ENCODE data around the gene GALNT17.

The GALNT17 gene

GRCh38 chr7:71264005-71264404, 132.1 kb downstream of the GALNT17 start:
- Histone ChIP-seq H3K27me3 (ENCODE audit: insufficient read depth, insufficient read length) (no peaks in the 10 kb centered on the region), H3K9ac (ENCODE audit: insufficient read length, low read depth) (no peak overlapping the region), H3K36me3 (ENCODE audit: insufficient read depth, insufficient read length, low read length) (no peaks in the 10 kb centered on the region), H3K4me3 (ENCODE audit: insufficient read length, low read depth) (no peak overlapping the region), H3K4me1 (ENCODE audit: insufficient read depth, insufficient read length) (peaks cover 5% of the 10 kb centered on the region), H3K9me3 (ENCODE audit: insufficient read depth, low read length) (peaks cover 11% of the 10 kb centered on the region)
- TF ChIP-seq ZNF274 (IDR thresholded peaks at IDR 0.05; ENCODE audit: low read depth, low read length) (no peak), YY1 (IDR thresholded peaks at IDR 0.05; ENCODE audit: insufficient read depth, insufficient read length) (no peak), SUZ12 (IDR thresholded peaks at IDR 0.05; ENCODE audit: extremely low read depth, insufficient read depth, insufficient read length) (no peak)
- DNase-seq (ENCODE audit: low read depth, low spot score) = no peak

GRCh38 chr7:71266912-71267311, 135.0 kb downstream of the GALNT17 start:
- TF ChIP-seq ZNF274 (IDR thresholded peaks at IDR 0.05; ENCODE audit: low read depth, low read length) (no peak), SUZ12 (IDR thresholded peaks at IDR 0.05; ENCODE audit: extremely low read depth, insufficient read depth, insufficient read length) (no peak), YY1 (IDR thresholded peaks at IDR 0.05; ENCODE audit: insufficient read depth, insufficient read length) (no peak)

GRCh38 chr7:71267734-71268469, 136.0 kb downstream of the GALNT17 start:
- DNase-seq (ENCODE audit: low read depth, low spot score) = no peak
- no peak for TF ChIP-seq SUZ12 (IDR thresholded peaks at IDR 0.05; ENCODE audit: extremely low read depth, insufficient read depth, insufficient read length)
- no peaks in the 10 kb centered on the region for H3K27me3 ChIP-seq (ENCODE audit: insufficient read depth, insufficient read length)
- no peaks in the 10 kb centered on the region for H3K36me3 ChIP-seq (ENCODE audit: insufficient read depth, insufficient read length, low read length)
- peaks cover 11% of the 10 kb centered on the region for H3K9me3 ChIP-seq (ENCODE audit: insufficient read depth, low read length)
- peaks cover 6% of the 10 kb centered on the region for H3K4me1 ChIP-seq (ENCODE audit: insufficient read depth, insufficient read length)
- no peak overlapping the region for H3K4me3 ChIP-seq (ENCODE audit: insufficient read length, low read depth)
- H3K9ac ChIP-seq (ENCODE audit: insufficient read length, low read depth) = no peak overlapping the region

More at GRCh38 chr7:71266912-71267311, 135.0 kb downstream of the GALNT17 start:
- Histone ChIP-seq H3K4me3 (ENCODE audit: insufficient read length, low read depth) (no peak overlapping the region), H3K36me3 (ENCODE audit: insufficient read depth, insufficient read length, low read length) (no peaks in the 10 kb centered on the region), H3K9me3 (ENCODE audit: insufficient read depth, low read length) (peaks cover 11% of the 10 kb centered on the region), H3K27me3 (ENCODE audit: insufficient read depth, insufficient read length) (no peaks in the 10 kb centered on the region), H3K9ac (ENCODE audit: insufficient read length, low read depth) (no peak overlapping the region), H3K4me1 (ENCODE audit: insufficient read depth, insufficient read length) (peaks cover 6% of the 10 kb centered on the region)
- no peak for DNase-seq (ENCODE audit: low read depth, low spot score)

DNA sequence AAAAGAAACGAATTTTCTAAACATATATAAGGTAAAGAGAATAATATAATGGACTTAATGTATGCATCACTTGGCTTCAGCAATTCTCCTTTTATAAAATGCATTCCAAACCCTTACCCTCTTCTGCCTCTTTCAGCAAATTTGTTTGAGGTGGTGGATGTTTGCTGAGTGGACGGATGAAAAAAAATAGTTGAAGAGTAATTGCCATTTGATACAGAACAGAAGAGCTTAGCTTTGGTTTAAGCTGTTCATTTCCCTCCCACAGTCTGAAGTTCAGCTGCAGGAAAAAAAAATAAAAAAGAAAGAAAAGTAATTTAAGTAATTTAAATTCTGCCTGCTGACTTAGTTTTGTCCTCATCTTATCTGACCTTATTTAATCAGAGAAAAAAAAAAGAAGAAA, 138.6 kb downstream of the GALNT17 start:
- H3K9me3 ChIP-seq (ENCODE audit: insufficient read depth, low read length) = peaks cover 7% of the 10 kb centered on the region
- no peak for DNase-seq (ENCODE audit: low read depth, low spot score)
- TF ChIP-seq SUZ12 (IDR thresholded peaks at IDR 0.05; ENCODE audit: extremely low read depth, insufficient read depth, insufficient read length) = no peak
- TF ChIP-seq ZNF274 (IDR thresholded peaks at IDR 0.05; ENCODE audit: low read depth, low read length) = no peak
- no peak for TF ChIP-seq YY1 (IDR thresholded peaks at IDR 0.05; ENCODE audit: insufficient read depth, insufficient read length)
- peaks cover 6% of the 10 kb centered on the region for H3K4me1 ChIP-seq (ENCODE audit: insufficient read depth, insufficient read length)
- no peak overlapping the region for H3K9ac ChIP-seq (ENCODE audit: insufficient read length, low read depth)
- no peaks in the 10 kb centered on the region for H3K27me3 ChIP-seq (ENCODE audit: insufficient read depth, insufficient read length)
- H3K4me3 ChIP-seq (ENCODE audit: insufficient read length, low read depth) = no peak overlapping the region
- H3K36me3 ChIP-seq (ENCODE audit: insufficient read depth, insufficient read length, low read length) = no peaks in the 10 kb centered on the region

DNA sequence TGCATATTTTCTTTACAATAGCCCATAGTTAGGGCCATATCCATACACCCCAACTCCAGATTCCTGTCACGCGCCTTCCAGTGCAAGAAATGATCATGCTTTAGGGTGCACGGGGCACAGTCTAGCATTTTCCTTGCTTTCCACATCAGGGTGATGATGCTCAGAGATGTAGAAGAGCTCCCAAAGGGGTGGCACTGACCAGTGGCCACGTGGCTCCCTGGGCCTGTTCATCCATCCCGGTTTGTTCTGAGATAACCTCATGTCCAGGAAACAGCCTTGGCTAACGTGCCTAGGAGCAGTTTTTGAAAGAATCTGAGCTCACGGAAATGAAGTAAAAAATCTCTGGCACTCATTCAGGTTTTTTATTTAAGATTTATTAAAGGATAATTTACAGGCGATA, 139.3 kb downstream of the GALNT17 start:
- Histone ChIP-seq H3K36me3 (ENCODE audit: insufficient read depth, insufficient read length, low read length) (no peaks in the 10 kb centered on the region), H3K27me3 (ENCODE audit: insufficient read depth, insufficient read length) (no peaks in the 10 kb centered on the region), H3K9ac (ENCODE audit: insufficient read length, low read depth) (no peak overlapping the region), H3K4me1 (ENCODE audit: insufficient read depth, insufficient read length) (peaks cover 6% of the 10 kb centered on the region), H3K4me3 (ENCODE audit: insufficient read length, low read depth) (no peak overlapping the region), H3K9me3 (ENCODE audit: insufficient read depth, low read length) (0 out of 2 replicates have a peak, but pooled peaks cover under 1% of the 10 kb centered on the region)
- no peak for DNase-seq (ENCODE audit: low read depth, low spot score)
- TF ChIP-seq ZNF274 (IDR thresholded peaks at IDR 0.05; ENCODE audit: low read depth, low read length) = no peak
- TF ChIP-seq SUZ12 (IDR thresholded peaks at IDR 0.05; ENCODE audit: extremely low read depth, insufficient read depth, insufficient read length) = no peak
- TF ChIP-seq YY1 (IDR thresholded peaks at IDR 0.05; ENCODE audit: insufficient read depth, insufficient read length) = no peak

DNA sequence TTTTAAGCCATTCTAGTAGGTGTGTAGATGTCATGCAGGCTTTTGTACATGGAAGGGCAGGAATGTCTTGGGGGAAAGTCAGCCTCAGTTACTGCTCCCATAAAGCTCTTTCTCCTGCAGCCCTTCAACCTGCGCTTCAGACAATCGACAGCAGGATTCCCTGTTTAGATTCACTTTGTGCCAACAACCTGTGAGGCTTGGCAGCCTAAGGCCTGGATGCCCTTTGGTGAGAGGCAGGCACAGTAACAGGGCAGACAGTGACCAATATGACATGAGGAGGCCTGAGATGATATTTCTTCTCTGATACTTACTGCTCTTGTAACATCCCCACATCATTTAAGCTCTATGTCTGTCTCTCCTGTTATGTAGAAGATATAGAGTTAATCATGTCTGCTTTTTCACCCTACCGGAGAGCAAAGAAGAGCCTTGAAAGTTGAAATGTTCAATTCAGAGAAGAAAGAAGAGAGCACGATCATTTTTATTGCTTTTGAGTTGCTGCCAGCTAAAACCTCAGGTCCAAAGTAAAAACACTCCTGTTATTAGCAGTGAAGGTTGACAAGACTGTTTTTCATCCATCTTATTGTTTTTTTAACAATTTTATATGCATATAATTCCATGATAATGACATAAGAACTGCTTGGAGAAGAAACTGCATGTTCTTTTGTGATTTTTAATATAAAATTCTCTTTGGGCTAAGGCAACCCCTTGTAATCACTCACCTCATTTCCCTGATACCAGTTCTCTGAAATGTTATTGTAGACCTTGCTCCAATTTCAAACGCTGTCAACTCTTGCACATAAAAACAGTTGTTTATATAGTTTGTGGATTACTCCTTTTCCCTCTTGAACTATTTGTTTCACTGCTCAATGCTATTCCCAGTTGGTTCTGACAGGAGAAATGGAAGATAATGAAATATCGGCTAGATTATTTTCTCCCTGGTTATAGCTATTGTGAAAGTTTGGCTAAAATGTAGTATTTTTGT, 140.9 kb downstream of the GALNT17 start:
- Histone ChIP-seq H3K27me3 (ENCODE audit: insufficient read depth, insufficient read length) (no peaks in the 10 kb centered on the region), H3K9ac (ENCODE audit: insufficient read length, low read depth) (no peak overlapping the region), H3K9me3 (ENCODE audit: insufficient read depth, low read length) (no peaks in the 10 kb centered on the region), H3K36me3 (ENCODE audit: insufficient read depth, insufficient read length, low read length) (no peaks in the 10 kb centered on the region), H3K4me3 (ENCODE audit: insufficient read length, low read depth) (no peak overlapping the region), H3K4me1 (ENCODE audit: insufficient read depth, insufficient read length) (peaks cover 2% of the 10 kb centered on the region)
- DNase-seq (ENCODE audit: low read depth, low spot score) = no peak
- no peak for TF ChIP-seq YY1 (IDR thresholded peaks at IDR 0.05; ENCODE audit: insufficient read depth, insufficient read length)
- no peak for TF ChIP-seq ZNF274 (IDR thresholded peaks at IDR 0.05; ENCODE audit: low read depth, low read length)
- TF ChIP-seq SUZ12 (IDR thresholded peaks at IDR 0.05; ENCODE audit: extremely low read depth, insufficient read depth, insufficient read length) = no peak

DNA sequence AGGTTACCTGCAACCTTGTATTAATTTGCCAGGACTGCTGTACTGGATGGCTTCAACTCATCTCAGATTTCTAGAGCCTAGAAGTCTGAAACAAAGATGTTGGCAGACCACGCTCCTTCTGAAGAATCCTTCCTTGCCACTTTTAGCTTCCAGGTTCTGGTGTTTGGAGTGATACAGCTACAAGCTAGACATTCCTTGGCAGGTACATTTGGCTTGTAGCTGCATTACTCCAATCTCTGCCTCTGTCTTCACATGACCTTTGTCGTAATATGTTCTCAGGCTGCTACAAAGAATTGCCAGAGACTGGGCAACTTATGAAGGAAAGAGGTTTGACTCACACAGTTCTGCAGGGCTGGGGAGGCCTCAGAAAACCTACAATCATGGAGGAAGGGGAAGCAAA, 146.3 kb downstream of the GALNT17 start:
- no peak for DNase-seq (ENCODE audit: low read depth, low spot score)
- Histone ChIP-seq H3K27me3 (ENCODE audit: insufficient read depth, insufficient read length) (no peaks in the 10 kb centered on the region), H3K4me1 (ENCODE audit: insufficient read depth, insufficient read length) (no peaks in the 10 kb centered on the region), H3K9me3 (ENCODE audit: insufficient read depth, low read length) (no peaks in the 10 kb centered on the region), H3K9ac (ENCODE audit: insufficient read length, low read depth) (no peak overlapping the region), H3K36me3 (ENCODE audit: insufficient read depth, insufficient read length, low read length) (no peaks in the 10 kb centered on the region), H3K4me3 (ENCODE audit: insufficient read length, low read depth) (no peak overlapping the region)
- TF ChIP-seq SUZ12 (IDR thresholded peaks at IDR 0.05; ENCODE audit: extremely low read depth, insufficient read depth, insufficient read length) (no peak), ZNF274 (IDR thresholded peaks at IDR 0.05; ENCODE audit: low read depth, low read length) (no peak), YY1 (IDR thresholded peaks at IDR 0.05; ENCODE audit: insufficient read depth, insufficient read length) (no peak)
